ENCODE measurements around the gene ARHGAP30.

The ARHGAP30 gene

DNA sequence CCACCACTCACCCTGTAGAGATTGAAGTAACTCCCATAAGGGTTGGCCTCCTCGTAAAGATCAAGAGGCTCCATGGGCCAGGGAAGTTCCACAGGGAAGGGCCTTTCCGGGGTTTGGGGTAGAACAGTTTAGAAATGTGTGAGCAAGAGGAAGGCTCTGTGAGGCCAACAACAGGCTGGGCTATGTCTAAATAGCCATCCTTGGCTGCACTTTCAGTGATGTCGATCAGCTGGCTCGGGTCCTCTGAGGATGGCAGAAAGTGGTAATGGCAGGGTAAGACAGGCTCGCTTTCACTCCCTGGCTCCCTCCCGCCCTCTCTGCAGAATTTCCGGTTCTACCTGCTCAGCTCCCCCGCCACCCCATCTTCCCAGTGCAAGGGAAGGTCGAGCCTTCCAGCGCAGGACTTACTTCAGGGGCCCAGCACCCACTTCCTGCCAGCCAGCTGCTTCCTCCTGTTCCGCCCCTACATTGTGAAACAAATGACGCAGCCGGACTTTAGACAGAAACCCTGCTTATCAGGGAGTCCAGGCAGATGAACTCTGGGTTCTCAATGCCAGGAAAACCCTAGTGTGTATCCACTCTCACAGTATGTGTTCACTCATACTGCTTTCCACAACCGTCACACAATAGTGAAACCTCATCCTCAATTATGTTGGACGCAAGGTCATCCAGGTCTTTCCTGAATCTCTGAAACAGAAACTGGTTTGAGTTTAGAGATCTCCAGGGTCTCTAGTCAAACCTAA lies 56.0 kb downstream of the ARHGAP30 start:
- H3K4me3 ChIP-seq (ENCODE audit: insufficient read depth, low read depth, low read length): no peak overlapping the region
- 80 to 81% methylated on average over 15 of the region's 15 CpGs for WGBS, 2 experiments
- no peaks in the 10 kb centered on the region for H3K27me3 ChIP-seq (ENCODE audit: control insufficient read depth, insufficient read depth, low read length, poor library complexity, severe bottlenecking)
- H3K9me3 ChIP-seq (ENCODE audit: control insufficient read depth, low read length): no peaks in the 10 kb centered on the region
- H3K4me1 ChIP-seq (ENCODE audit: control insufficient read depth, insufficient read depth, low read length): peaks cover 6% of the 10 kb centered on the region
- H3K27ac ChIP-seq (ENCODE audit: insufficient read depth, low read depth, low read length, poor library complexity, severe bottlenecking): no peak overlapping the region
- no peaks in the 10 kb centered on the region for H3K36me3 ChIP-seq (ENCODE audit: control insufficient read depth, insufficient read depth, low read length)

GRCh38 chr1:161013131-161013487 lies 56.6 kb downstream of the ARHGAP30 start:
- Histone ChIP-seq H3K27ac (ENCODE audit: insufficient read depth, low read depth, low read length, poor library complexity, severe bottlenecking) (no peak overlapping the region), H3K27me3 (ENCODE audit: control insufficient read depth, insufficient read depth, low read length, poor library complexity, severe bottlenecking) (no peaks in the 10 kb centered on the region), H3K4me3 (ENCODE audit: insufficient read depth, low read depth, low read length) (no peak overlapping the region), H3K36me3 (ENCODE audit: control insufficient read depth, insufficient read depth, low read length) (no peaks in the 10 kb centered on the region), H3K4me1 (ENCODE audit: control insufficient read depth, insufficient read depth, low read length) (peaks cover 5% of the 10 kb centered on the region), H3K9me3 (ENCODE audit: control insufficient read depth, low read length) (no peaks in the 10 kb centered on the region)

DNA sequence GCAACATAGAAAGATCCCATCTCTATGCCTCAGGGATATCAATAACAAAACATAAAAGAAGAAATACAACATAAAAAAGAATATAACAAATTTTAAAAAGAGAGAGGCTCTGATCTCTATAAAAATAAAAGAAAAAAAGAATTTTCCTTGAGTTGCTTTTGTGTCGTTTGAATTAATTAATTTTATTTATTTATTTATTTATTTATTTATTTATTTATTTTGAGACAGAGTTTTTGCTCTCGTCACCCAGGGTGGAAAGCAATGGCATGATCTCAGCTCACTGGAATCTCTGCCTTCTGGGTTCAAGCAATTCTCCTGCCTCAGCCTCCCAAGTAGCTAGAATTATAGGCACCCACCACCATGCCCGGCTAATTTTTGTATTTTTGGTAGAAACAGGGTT lies 57.3 kb downstream of the ARHGAP30 start:
- Histone ChIP-seq H3K9me3 (ENCODE audit: control insufficient read depth, low read length) (no peaks in the 10 kb centered on the region), H3K36me3 (ENCODE audit: control insufficient read depth, insufficient read depth, low read length) (no peaks in the 10 kb centered on the region), H3K27me3 (ENCODE audit: control insufficient read depth, insufficient read depth, low read length, poor library complexity, severe bottlenecking) (no peaks in the 10 kb centered on the region), H3K27ac (ENCODE audit: insufficient read depth, low read depth, low read length, poor library complexity, severe bottlenecking) (no peak overlapping the region), H3K4me3 (ENCODE audit: insufficient read depth, low read depth, low read length) (no peak overlapping the region), H3K4me1 (ENCODE audit: control insufficient read depth, insufficient read depth, low read length) (no peaks in the 10 kb centered on the region)
- WGBS, 2 experiments: 89 to 94% methylated on average over 2 of the region's 3 CpGs

DNA sequence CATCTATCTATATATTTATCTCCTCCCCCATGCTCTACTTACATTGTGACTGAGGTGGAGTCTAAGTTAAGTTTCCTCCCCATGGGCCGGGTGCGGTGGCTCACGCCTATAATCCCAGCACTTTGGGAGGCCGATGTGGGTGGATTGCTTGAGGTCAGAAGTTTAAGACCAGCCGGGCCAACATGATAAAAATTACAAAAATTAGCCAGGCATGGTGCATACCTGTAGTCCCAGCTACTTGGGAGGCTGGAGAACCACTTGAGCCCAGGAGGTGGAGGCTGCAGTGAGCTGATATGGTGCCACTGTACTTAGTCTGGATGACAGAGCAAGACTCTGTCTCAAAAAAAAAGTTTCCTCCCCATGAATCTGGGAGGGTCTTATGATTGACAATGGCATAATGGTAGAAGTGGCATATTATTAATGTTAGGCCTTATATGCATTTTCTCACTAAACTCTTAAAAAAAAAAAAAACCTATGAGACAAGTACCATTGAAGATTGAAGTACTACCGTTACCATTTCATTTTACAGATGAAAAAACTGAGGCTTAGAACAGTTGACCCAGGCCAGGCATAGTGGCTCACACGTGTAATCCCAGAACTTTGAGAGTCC lies 60.0 kb downstream of the ARHGAP30 start:
- no peaks in the 10 kb centered on the region for H3K9me3 ChIP-seq (ENCODE audit: control insufficient read depth, low read length)
- no peak overlapping the region for H3K27ac ChIP-seq (ENCODE audit: insufficient read depth, low read depth, low read length, poor library complexity, severe bottlenecking)
- H3K4me1 ChIP-seq (ENCODE audit: control insufficient read depth, insufficient read depth, low read length): no peaks in the 10 kb centered on the region
- 92 to 94% methylated on average over 7 of the region's 7 CpGs for WGBS, 2 experiments
- no peaks in the 10 kb centered on the region for H3K27me3 ChIP-seq (ENCODE audit: control insufficient read depth, insufficient read depth, low read length, poor library complexity, severe bottlenecking)
- no peak overlapping the region for H3K4me3 ChIP-seq (ENCODE audit: insufficient read depth, low read depth, low read length)
- H3K36me3 ChIP-seq (ENCODE audit: control insufficient read depth, insufficient read depth, low read length): no peaks in the 10 kb centered on the region

GRCh38 chr1:161008869-161009510 lies 60.7 kb downstream of the ARHGAP30 start:
- H3K27ac ChIP-seq (ENCODE audit: insufficient read depth, low read depth, low read length, poor library complexity, severe bottlenecking): no peak overlapping the region

DNA sequence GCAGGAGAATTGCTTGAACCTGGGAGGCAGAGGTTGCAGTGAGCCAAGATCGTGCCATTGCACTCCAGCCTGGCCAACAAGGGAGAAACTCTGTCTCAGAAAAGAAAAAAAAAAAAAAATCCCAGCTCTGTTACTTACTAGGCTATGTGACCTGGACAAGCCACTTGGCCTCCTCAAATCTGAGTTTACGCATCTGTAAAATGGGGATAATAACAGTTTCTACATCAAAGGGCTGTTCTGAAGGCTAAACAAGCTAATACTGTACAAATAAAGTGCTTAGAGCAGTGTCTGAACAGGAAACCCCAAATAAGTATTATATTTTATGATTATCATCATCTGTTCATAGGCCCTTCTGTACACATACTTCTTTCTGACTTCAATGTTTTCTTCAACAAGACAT lies 62.3 kb downstream of the ARHGAP30 start:
- H3K4me1 ChIP-seq (ENCODE audit: control insufficient read depth, insufficient read depth, low read length): no peaks in the 10 kb centered on the region
- 93 to 94% methylated on average over 2 of the region's 2 CpGs for WGBS, 2 experiments

More at GRCh38 chr1:161008869-161009510, 60.7 kb downstream of the ARHGAP30 start:
- H3K4me1 ChIP-seq (ENCODE audit: control insufficient read depth, insufficient read depth, low read length): no peaks in the 10 kb centered on the region
- no peaks in the 10 kb centered on the region for H3K27me3 ChIP-seq (ENCODE audit: control insufficient read depth, insufficient read depth, low read length, poor library complexity, severe bottlenecking)
- no peak overlapping the region for H3K4me3 ChIP-seq (ENCODE audit: insufficient read depth, low read depth, low read length)
- H3K36me3 ChIP-seq (ENCODE audit: control insufficient read depth, insufficient read depth, low read length): no peaks in the 10 kb centered on the region
- no peaks in the 10 kb centered on the region for H3K9me3 ChIP-seq (ENCODE audit: control insufficient read depth, low read length)
- 87 to 90% methylated on average over 4 of the region's 4 CpGs for WGBS, 2 experiments

DNA sequence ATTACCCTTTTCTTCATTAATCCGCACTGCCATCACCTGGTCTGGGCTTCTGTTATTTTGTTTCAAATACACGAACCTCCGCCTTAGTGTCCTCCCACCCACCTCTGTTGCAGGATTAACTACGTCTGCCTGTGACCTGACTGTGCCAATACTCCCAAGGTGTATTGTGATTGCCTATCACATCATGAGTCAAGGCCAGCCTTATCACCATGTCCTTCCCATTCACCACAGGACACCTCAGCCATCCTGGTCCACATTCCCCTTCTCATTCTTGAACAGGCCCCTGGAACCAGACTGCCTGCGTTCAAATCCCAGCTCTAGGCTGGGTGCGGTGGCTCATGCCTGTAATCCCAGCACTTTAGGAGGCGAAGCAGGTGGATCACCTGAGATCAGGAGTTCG lies 63.1 kb downstream of the ARHGAP30 start:
- Histone ChIP-seq H3K4me1 (ENCODE audit: control insufficient read depth, insufficient read depth, low read length) (no peaks in the 10 kb centered on the region), H3K4me3 (ENCODE audit: insufficient read depth, low read depth, low read length) (no peak overlapping the region), H3K36me3 (ENCODE audit: control insufficient read depth, insufficient read depth, low read length) (no peaks in the 10 kb centered on the region), H3K9me3 (ENCODE audit: control insufficient read depth, low read length) (no peaks in the 10 kb centered on the region), H3K27me3 (ENCODE audit: control insufficient read depth, insufficient read depth, low read length, poor library complexity, severe bottlenecking) (no peaks in the 10 kb centered on the region), H3K27ac (ENCODE audit: insufficient read depth, low read depth, low read length, poor library complexity, severe bottlenecking) (no peak overlapping the region)
- WGBS, 2 experiments: 90 to 95% methylated on average over 8 of the region's 8 CpGs

More for the DNA sequence above, 62.3 kb downstream of the ARHGAP30 start:
- Histone ChIP-seq H3K27me3 (ENCODE audit: control insufficient read depth, insufficient read depth, low read length, poor library complexity, severe bottlenecking) (no peaks in the 10 kb centered on the region), H3K27ac (ENCODE audit: insufficient read depth, low read depth, low read length, poor library complexity, severe bottlenecking) (no peak overlapping the region), H3K9me3 (ENCODE audit: control insufficient read depth, low read length) (no peaks in the 10 kb centered on the region), H3K4me3 (ENCODE audit: insufficient read depth, low read depth, low read length) (no peak overlapping the region), H3K36me3 (ENCODE audit: control insufficient read depth, insufficient read depth, low read length) (no peaks in the 10 kb centered on the region)

GRCh38 chr1:161001525-161001924 lies 68.2 kb downstream of the ARHGAP30 start:
- Histone ChIP-seq H3K27ac (ENCODE audit: insufficient read depth, low read depth, low read length, poor library complexity, severe bottlenecking) (no peak overlapping the region), H3K27me3 (ENCODE audit: control insufficient read depth, insufficient read depth, low read length, poor library complexity, severe bottlenecking) (no peaks in the 10 kb centered on the region), H3K4me3 (ENCODE audit: insufficient read depth, low read depth, low read length) (no peak overlapping the region), H3K9me3 (ENCODE audit: control insufficient read depth, low read length) (no peaks in the 10 kb centered on the region), H3K36me3 (ENCODE audit: control insufficient read depth, insufficient read depth, low read length) (peaks cover 18% of the 10 kb centered on the region), H3K4me1 (ENCODE audit: control insufficient read depth, insufficient read depth, low read length) (no peaks in the 10 kb centered on the region)
- 95 to 97% methylated on average over 5 of the region's 5 CpGs for WGBS, 2 experiments

DNA sequence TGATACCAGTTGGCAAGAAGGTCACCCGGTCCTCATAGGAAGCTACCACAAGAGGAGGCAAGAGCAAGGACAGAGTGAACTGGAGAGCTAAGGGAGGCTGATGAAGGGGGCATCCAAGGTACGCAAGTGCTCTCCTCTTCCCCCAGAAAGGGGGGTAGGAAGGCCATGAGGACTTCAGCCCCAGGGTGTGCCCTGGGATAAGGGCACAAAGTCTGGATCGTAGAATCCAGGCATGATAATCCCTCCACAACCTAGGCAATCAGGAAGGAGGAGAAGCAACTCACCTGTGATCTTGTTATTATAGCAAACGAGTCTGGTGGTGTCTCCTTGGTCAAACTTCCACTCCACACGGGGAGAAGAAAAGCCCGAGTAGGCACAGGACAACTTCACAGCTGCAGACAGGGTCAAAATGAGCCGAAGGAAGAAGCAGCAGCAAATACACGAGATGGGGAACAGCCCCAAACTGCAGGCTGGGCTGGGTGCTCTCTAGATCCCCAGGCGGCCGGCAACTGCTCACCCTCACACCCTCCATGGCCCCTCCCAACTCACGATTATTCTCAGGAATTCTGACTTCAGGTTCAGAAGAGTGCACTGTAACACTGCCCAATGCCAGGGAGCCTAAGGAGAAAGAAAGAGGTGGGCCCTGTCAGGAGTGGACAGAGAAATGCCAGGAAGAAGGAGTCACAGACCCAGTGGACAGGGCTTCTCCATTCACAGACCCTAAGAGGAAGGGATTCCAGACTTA lies 68.8 kb downstream of the ARHGAP30 start:
- no peaks in the 10 kb centered on the region for H3K4me1 ChIP-seq (ENCODE audit: control insufficient read depth, insufficient read depth, low read length)
- H3K36me3 ChIP-seq (ENCODE audit: control insufficient read depth, insufficient read depth, low read length): peaks cover 18% of the 10 kb centered on the region
- no peaks in the 10 kb centered on the region for H3K9me3 ChIP-seq (ENCODE audit: control insufficient read depth, low read length)
- H3K27me3 ChIP-seq (ENCODE audit: control insufficient read depth, insufficient read depth, low read length, poor library complexity, severe bottlenecking): no peaks in the 10 kb centered on the region
- no peak overlapping the region for H3K4me3 ChIP-seq (ENCODE audit: insufficient read depth, low read depth, low read length)
- H3K27ac ChIP-seq (ENCODE audit: insufficient read depth, low read depth, low read length, poor library complexity, severe bottlenecking): no peak overlapping the region
- 94 to 96% methylated on average over 11 of the region's 11 CpGs for WGBS, 2 experiments

- Histone ChIP-seq H3K36me3 (ENCODE audit: control insufficient read depth, insufficient read depth, low read length) (peaks cover 18% of the 10 kb centered on the region), H3K27ac (ENCODE audit: insufficient read depth, low read depth, low read length, poor library complexity, severe bottlenecking) (no peak overlapping the region), H3K4me1 (ENCODE audit: control insufficient read depth, insufficient read depth, low read length) (no peaks in the 10 kb centered on the region), H3K27me3 (ENCODE audit: control insufficient read depth, insufficient read depth, low read length, poor library complexity, severe bottlenecking) (no peaks in the 10 kb centered on the region), H3K9me3 (ENCODE audit: control insufficient read depth, low read length) (no peaks in the 10 kb centered on the region), H3K4me3 (ENCODE audit: insufficient read depth, low read depth, low read length) (no peak overlapping the region)
- 92 to 94% methylated on average over 5 of the region's 5 CpGs for WGBS, 2 experiments
These were observed 70.3 kb downstream of the ARHGAP30 start for GRCh38 chr1:160999376-160999775.

All from ectodermal cell (in vitro differentiated cells).